ENCODE data around the gene LDHAL6A.
"Not testable (repeated sequence)": the region's sequence is repeated elsewhere in the genome, so short reads cannot be mapped to it uniquely, and the experiment has no call there.

- not testable (repeated sequence) for TF ChIP-seq CTCF, POLR2A (IDR thresholded peaks at IDR 0.05)
These were observed 48.3 kb upstream of the LDHAL6A start for GRCh38 chr11:18407400-18407799.
